Natural killer cell (primary cell): ENCODE data around the gene GTSE1. TPM values are rescaled to one million over a fixed set of nuclear protein-coding genes. Genes with fewer than 3 reads are reported as not detected.

ENCODE experiments used
- ATAC-seq, 3 donors: fragments of 150-1000 bp in 2 of 3; fragments of 200-7000 bp in 1 of 3; cut with Tn5 transposase; 1 replicate in 1 of 3; 2 replicates in 2 of 3; pipeline ENCODE4 v1.10.0; 2021; ENCODE audit warnings: mild to moderate bottlenecking in 2 of 3, moderate library complexity in 2 of 3
- DNase-seq, 2 donors: peaks; one replicate each; pipeline versions ENCODE4 v3.0.0 to v3.0.0-alpha.2; 2013 to 2021; ENCODE audit warnings: mixed read lengths in 1 of 2
- H3K27ac ChIP-seq: one replicate; pipeline ENCODE4 v1.5.1; 2013; ENCODE audit warnings: mild to moderate bottlenecking, low read length
- H3K27me3 ChIP-seq: one replicate; pipeline ENCODE4 v1.6.1; 2013; ENCODE audit warnings: low read length; ENCODE audit not compliant: control insufficient read depth, insufficient read depth
- H3K36me3 ChIP-seq: one replicate; pipeline ENCODE4 v1.6.1; 2013; ENCODE audit warnings: low read length; ENCODE audit not compliant: control insufficient read depth, insufficient read depth
- H3K4me1 ChIP-seq: one replicate; pipeline ENCODE4 v1.6.1; 2013; ENCODE audit warnings: low read length; ENCODE audit not compliant: control insufficient read depth, insufficient read depth
- H3K4me3 ChIP-seq: one replicate; pipeline ENCODE4 v1.5.1; 2013; ENCODE audit warnings: low read length
- H3K9me3 ChIP-seq: one replicate; pipeline ENCODE4 v1.6.1; 2013; ENCODE audit warnings: low read length; ENCODE audit not compliant: control insufficient read depth, insufficient read depth
- H3K27ac Mint-ChIP-seq, 2 donors: one replicate each; pipeline ENCODE4 v1.8.0; 2022; ENCODE audit warnings: mild to moderate bottlenecking in 2 of 2, mixed read lengths in 2 of 2, moderate library complexity in 1 of 2
- H3K27me3 Mint-ChIP-seq, 2 donors: one replicate each; pipeline ENCODE4 v1.8.0; 2022; ENCODE audit warnings: low read depth in 2 of 2, mixed read lengths in 2 of 2
- H3K36me3 Mint-ChIP-seq: one replicate; pipeline ENCODE4 v1.8.0; 2022; ENCODE audit warnings: mixed read lengths
- H3K4me1 Mint-ChIP-seq, 2 donors: one replicate each; pipeline ENCODE4 v1.8.0; 2022; ENCODE audit warnings: mixed read lengths in 2 of 2
- H3K4me3 Mint-ChIP-seq: one replicate; pipeline ENCODE4 v1.8.0; 2022; ENCODE audit warnings: mild to moderate bottlenecking, moderate library complexity, mixed read lengths
- H3K9me3 Mint-ChIP-seq, 2 donors: one replicate each; pipeline ENCODE4 v1.8.0; 2022; ENCODE audit warnings: mixed read lengths in 2 of 2
- WGBS: methylation state at CpG from one replicate; pipeline ENCODE4 v1.1.7; 2013; ENCODE audit warnings: missing lambda C conversion rate; ENCODE audit not compliant: insufficient coverage; 5-methylcytosine and 5-hydroxymethylcytosine counted together
- intact Hi-C: fragments of 100-400 bp; cut with micrococcal nuclease; formaldehyde crosslinking; loops from one replicate; pipeline ENCODE4 v1.14.2; 2022
- total RNA-seq, 4 donors: library from RNA; stranded (reverse); fragments of 120-200 nt in 1 of 4; gene quantifications; one replicate each; pipeline versions ENCODE4 v1.2.3 to v1.2.4, GENCODE V29; 2013 to 2022
- TF ChIP-seq, protein P1 (sequence below): fragments of 200-600 bp; IDR thresholded peaks from one replicate; pipeline ENCODE4 v1.8.0; 2022; ENCODE audit warnings: antibody characterized with exemption

Gene GTSE1
- total RNA-seq, 3 donors from 2014 or later (not counting 1 experiment from before 2014, with no cell fraction given) = 2.7 to 4.0 (median 2.9) TPM

DNA sequence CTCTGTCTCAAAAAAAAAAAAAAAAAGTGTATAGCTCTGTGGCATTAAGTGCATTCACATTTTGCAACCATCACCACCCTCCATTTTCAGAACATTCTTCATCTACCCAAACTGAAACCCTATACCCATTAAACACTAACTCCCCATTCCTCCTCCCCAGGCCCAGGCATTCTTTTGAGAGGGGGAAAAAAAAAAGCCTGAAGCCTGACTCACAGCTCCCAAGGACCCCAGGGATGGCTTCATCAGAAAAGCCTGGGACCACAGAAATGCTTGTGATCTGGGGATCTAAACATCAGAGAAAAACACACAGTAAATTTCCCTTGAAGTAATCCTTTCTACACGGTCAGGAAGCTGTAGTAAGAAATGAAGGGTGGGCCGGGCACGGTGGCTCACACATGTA, 10.7 kb upstream of the GTSE1 start:
- Histone ChIP-seq H3K9me3 (no peaks in the 10 kb centered on the region), H3K36me3 (peaks cover 62% of the 10 kb centered on the region), H3K27me3 (no peaks in the 10 kb centered on the region), H3K4me1 (peaks cover 97% of the 10 kb centered on the region), H3K4me3 (no peak overlapping the region), H3K27ac (peak overlapping the region; percentile 27)
- DNase-seq (no peak), ATAC-seq (no peak)
- peaks cover 7% of the 10 kb centered on the region for H3K36me3 Mint-ChIP-seq
- intact Hi-C loops = loop anchor here (10.0 kb wide), 2 partner anchors 231 to 971 kb away; no protein-coding TSS in a partner anchor
- peak overlapping the region; percentile 99 for H3K27ac Mint-ChIP-seq
- no peaks in the 10 kb centered on the region for H3K27me3 Mint-ChIP-seq
- 85% methylated on average over 3 of the region's 3 CpGs for WGBS
- TF ChIP-seq, protein P1, sequence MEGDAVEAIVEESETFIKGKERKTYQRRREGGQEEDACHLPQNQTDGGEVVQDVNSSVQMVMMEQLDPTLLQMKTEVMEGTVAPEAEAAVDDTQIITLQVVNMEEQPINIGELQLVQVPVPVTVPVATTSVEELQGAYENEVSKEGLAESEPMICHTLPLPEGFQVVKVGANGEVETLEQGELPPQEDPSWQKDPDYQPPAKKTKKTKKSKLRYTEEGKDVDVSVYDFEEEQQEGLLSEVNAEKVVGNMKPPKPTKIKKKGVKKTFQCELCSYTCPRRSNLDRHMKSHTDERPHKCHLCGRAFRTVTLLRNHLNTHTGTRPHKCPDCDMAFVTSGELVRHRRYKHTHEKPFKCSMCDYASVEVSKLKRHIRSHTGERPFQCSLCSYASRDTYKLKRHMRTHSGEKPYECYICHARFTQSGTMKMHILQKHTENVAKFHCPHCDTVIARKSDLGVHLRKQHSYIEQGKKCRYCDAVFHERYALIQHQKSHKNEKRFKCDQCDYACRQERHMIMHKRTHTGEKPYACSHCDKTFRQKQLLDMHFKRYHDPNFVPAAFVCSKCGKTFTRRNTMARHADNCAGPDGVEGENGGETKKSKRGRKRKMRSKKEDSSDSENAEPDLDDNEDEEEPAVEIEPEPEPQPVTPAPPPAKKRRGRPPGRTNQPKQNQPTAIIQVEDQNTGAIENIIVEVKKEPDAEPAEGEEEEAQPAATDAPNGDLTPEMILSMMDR = no peak
- peaks cover 73 to 85% of the 10 kb centered on the region in 2 donors for H3K4me1 Mint-ChIP-seq
- peak overlapping the region; percentile 73 for H3K4me3 Mint-ChIP-seq
- no peaks in the 10 kb centered on the region for H3K9me3 Mint-ChIP-seq

DNA sequence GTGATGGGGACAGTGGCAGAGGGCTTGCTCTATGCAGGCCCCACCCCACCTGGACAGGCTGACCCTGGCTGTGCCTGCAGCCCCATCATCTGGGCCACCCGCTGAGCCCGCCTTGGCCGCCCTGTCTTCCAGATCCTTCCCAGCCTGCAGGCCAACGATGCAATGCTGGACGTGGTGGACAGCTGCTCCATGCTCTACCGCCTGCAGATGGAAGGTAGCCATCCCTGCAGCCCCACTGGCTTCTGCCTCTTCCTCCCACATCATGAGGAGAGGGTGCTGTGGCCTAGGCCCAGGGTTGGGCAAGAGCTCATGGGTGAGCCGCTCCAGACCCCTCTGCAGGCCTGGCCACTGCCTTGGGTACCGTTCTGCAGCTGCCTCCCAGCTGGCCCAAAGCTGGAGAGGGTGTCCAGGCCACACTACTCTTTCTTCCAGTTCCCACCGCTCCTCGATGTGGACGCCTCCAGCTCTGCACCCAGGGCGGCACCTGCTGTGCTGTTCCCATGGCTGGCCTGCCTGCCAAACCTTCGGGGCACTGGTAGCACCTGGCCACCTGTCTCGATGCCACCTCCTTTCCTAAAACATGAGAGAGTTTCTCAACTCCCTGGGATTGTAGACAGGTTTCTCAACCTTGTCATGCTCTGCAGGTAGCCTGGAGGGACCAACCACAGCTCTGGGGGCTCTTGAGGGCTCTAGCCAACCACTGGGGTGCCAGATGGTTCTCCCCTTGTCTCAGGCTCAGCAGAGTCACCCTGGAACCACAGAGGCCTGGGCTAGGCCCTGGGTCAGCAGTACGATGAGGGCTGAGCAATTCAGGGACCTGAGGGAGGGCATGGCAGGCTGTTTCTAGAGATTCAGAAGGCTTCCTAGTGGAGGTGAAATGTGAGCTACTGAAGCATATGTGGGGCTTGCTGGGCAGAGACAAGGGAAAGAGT, 9.5 kb upstream of the GTSE1 start:
- peak overlapping the region; percentile 97 for H3K27ac ChIP-seq
- peaks cover 68 to 81% of the 10 kb centered on the region in 2 donors for H3K4me1 Mint-ChIP-seq
- DNase-seq = no peak
- peaks cover 66% of the 10 kb centered on the region for H3K36me3 ChIP-seq
- TF ChIP-seq, protein P1 = no peak
- peak overlapping the region; percentile 99 for H3K27ac Mint-ChIP-seq
- intact Hi-C loops = loop anchor here (10.0 kb wide), 2 partner anchors 232 to 972 kb away; no protein-coding TSS in a partner anchor
- no peaks in the 10 kb centered on the region for H3K27me3 Mint-ChIP-seq
- peaks cover 97% of the 10 kb centered on the region for H3K4me1 ChIP-seq
- H3K27me3 ChIP-seq = no peaks in the 10 kb centered on the region
- H3K4me3 Mint-ChIP-seq = peak overlapping the region; percentile 88
- H3K9me3 Mint-ChIP-seq = no peaks in the 10 kb centered on the region
- peaks cover 4% of the 10 kb centered on the region for H3K9me3 ChIP-seq
- ATAC-seq = no peak
- 91% methylated on average over 15 of the region's 15 CpGs for WGBS
- peaks cover 7% of the 10 kb centered on the region for H3K36me3 Mint-ChIP-seq
- H3K4me3 ChIP-seq = peak overlapping the region; percentile 33

DNA sequence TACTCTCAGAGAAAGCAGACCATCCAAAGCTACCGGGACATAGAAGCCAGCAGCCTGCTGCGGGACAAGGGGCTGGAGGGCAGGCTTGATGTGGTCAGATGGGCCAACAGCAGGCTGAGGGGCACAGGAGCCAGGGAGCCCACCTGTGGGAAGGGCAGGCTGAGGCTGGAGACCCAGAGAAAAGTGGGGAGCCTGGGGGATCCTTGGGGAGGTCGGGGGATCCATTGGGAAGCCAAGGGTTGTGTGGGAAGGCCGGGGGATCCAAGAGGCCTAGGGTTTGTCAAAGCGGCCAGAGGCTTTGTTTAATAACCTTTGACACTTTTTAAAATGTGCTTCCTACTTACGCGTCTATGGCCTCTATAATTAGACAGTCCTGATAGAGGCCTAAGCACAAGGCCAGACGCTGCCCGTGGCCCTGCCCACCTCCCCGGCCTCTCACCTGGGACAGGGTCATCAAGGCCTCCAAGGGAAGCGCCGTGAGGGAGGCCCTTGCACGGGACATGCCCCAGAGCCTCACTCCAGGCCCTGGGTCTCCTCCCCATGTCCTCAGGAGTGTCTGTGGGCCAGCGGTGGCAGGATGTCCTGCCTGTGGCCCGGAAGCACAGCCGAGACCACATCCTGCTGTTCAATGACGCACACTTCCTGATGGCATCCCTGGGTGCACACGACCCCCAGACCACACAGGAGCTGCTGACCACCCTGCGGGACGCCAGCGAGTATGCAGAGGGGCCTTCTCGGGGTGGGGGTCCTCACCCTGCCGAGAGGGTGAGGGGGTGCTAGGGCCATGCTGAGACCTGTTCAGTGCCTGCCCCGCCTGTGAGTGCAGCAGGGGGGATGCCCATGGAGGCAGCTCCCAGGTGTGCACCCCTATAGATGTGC, 8.6 kb upstream of the GTSE1 start:
- WGBS = 16% methylated on average over 24 of the region's 24 CpGs
- peaks cover 97% of the 10 kb centered on the region for H3K4me1 ChIP-seq

More for the DNA sequence above, 8.6 kb upstream of the GTSE1 start:
- peaks cover 69 to 84% of the 10 kb centered on the region in 2 donors for H3K4me1 Mint-ChIP-seq
- TF ChIP-seq, protein P1 = no peak
- no peaks in the 10 kb centered on the region for H3K27me3 ChIP-seq
- peaks cover 68% of the 10 kb centered on the region for H3K36me3 ChIP-seq
- H3K9me3 Mint-ChIP-seq = no peaks in the 10 kb centered on the region
- ATAC-seq (peak; percentile 43 to 82 (median 72)), DNase-seq (peak; percentile 64 to 72)
- H3K27me3 Mint-ChIP-seq = no peaks in the 10 kb centered on the region
- peak overlapping the region; percentile 33 for H3K4me3 ChIP-seq
- intact Hi-C loops = loop anchor here (2.0 to 10.0 kb wide), 4 partner anchors 21 to 973 kb away; partner anchors contain the start of gene CDPF1
- peak overlapping the region; percentile 99 for H3K27ac Mint-ChIP-seq
- H3K27ac ChIP-seq = peak overlapping the region; percentile 97
- peaks cover 4% of the 10 kb centered on the region for H3K9me3 ChIP-seq
- H3K36me3 Mint-ChIP-seq = peaks cover 7% of the 10 kb centered on the region
- H3K4me3 Mint-ChIP-seq = peak overlapping the region; percentile 88
